H1 (cell line): Measurements from ENCODE around the gene CEP97. TPM values are rescaled to one million over a fixed set of nuclear protein-coding genes. Genes with fewer than 3 reads are reported as not detected.

Experiments
- CTCF ChIA-PET: fragments of 300-600 bp; sonication (Branson Sonifier 250); formaldehyde crosslinking; loops from one replicate; lab custom pipeline; 2021; ENCODE audit not compliant: partially characterized antibody; lab: Charles Lee
- POLR2A ChIA-PET: fragments of 300-600 bp; sonication (Branson Sonifier 250); formaldehyde crosslinking; loops from one replicate; lab custom pipeline; 2021; ENCODE audit warnings: inconsistent platforms; ENCODE audit not compliant: partially characterized antibody; lab: Charles Lee
- DNase-seq, 2 experiments: peaks; one replicate each; pipeline versions ENCODE4 v3.0.0 to v3.0.0-alpha.2; 2010 to 2022; ENCODE audit warnings: low spot score in 2 of 2, low read depth in 1 of 2, mixed read lengths in 1 of 2
- FAIRE-seq: peaks from 2 replicates; lab custom pipeline; 2011; peaks lifted over from hg19 to GRCh38; lab: Jason Lieb, UNC
- H2AFZ ChIP-seq: 2 replicates; pipeline ENCODE4 v1.8.1; 2012; ENCODE audit warnings: low read length, inconsistent platforms
- H2AK5ac ChIP-seq: 2 replicates; pipeline ENCODE4 v1.6.1; 2013; ENCODE audit warnings: low read depth, low read length
- H2BK120ac ChIP-seq: replicated peaks from 2 replicates; pipeline ENCODE3; 2013; ENCODE audit warnings: low read depth, low read length, inconsistent platforms
- H2BK12ac ChIP-seq: 2 replicates; pipeline ENCODE4 v1.6.1; 2013; ENCODE audit warnings: low read depth, low read length
- H2BK15ac ChIP-seq: 2 replicates; pipeline ENCODE4 v1.6.1; 2013; ENCODE audit warnings: low read length
- H2BK20ac ChIP-seq: 2 replicates; pipeline ENCODE4 v1.6.1; 2013; ENCODE audit warnings: low read length
- H2BK5ac ChIP-seq: 2 replicates; pipeline ENCODE4 v1.6.1; 2013; ENCODE audit warnings: low read depth, low read length
- H3K14ac ChIP-seq: 2 replicates; pipeline ENCODE4 v1.6.1; 2013; ENCODE audit warnings: inconsistent platforms; ENCODE audit not compliant: insufficient read length
- H3K18ac ChIP-seq: 2 replicates; pipeline ENCODE4 v1.6.1; 2013; ENCODE audit warnings: low read length; ENCODE audit errors: extremely low read depth
- H3K23ac ChIP-seq: 2 replicates; pipeline ENCODE4 v1.6.1; 2013; ENCODE audit warnings: inconsistent platforms; ENCODE audit not compliant: insufficient read length
- H3K23me2 ChIP-seq: 2 replicates; pipeline ENCODE4 v1.6.1; 2013; ENCODE audit warnings: low read depth, low read length
- H3K27ac ChIP-seq: 2 replicates; pipeline ENCODE4 v1.6.1; 2011; ENCODE audit warnings: low read depth, low read length, inconsistent platforms
- H3K27me3 ChIP-seq, 4 experiments: replicated peaks in 1 of 4; 1 replicate in 1 of 4; 2 replicates in 3 of 4; pipeline versions ENCODE4 v1.6.1 to v1.8.1; 2011 to 2013; ENCODE audit warnings: low read length in 3 of 4, mild to moderate bottlenecking in 3 of 4, inconsistent platforms in 2 of 4, mixed read lengths in 2 of 4, moderate library complexity in 1 of 4; ENCODE audit not compliant: control insufficient read depth in 3 of 4, insufficient read depth in 3 of 4; ENCODE audit errors: extremely low read depth in 1 of 4
- H3K36me3 ChIP-seq, 4 experiments: 2 replicates each; pipeline versions ENCODE4 v1.6.1 to v1.8.1; 2011 to 2013; ENCODE audit warnings: mild to moderate bottlenecking in 4 of 4, low read length in 3 of 4, moderate library complexity in 2 of 4, control low read depth in 1 of 4, inconsistent platforms in 1 of 4; ENCODE audit not compliant: insufficient read depth in 4 of 4, control insufficient read depth in 2 of 4
- H3K4ac ChIP-seq: replicated peaks from 2 replicates; pipeline ENCODE3; 2013; ENCODE audit warnings: low read length, low read depth, mixed read lengths, inconsistent platforms; ENCODE audit not compliant: insufficient read length
- H3K4me1 ChIP-seq, 4 experiments: replicated peaks in 1 of 4; 1 replicate in 1 of 4; 2 replicates in 3 of 4; pipeline versions ENCODE4 v1.6.1 to v1.8.1; 2011 to 2013; ENCODE audit warnings: low read length in 3 of 4, inconsistent platforms in 2 of 4, mixed read lengths in 1 of 4; ENCODE audit not compliant: insufficient read depth in 4 of 4, control insufficient read depth in 3 of 4
- H3K4me2 ChIP-seq, 2 experiments: 2 replicates each; pipeline versions ENCODE4 v1.6.1 to v1.8.1; 2011 to 2013; ENCODE audit warnings: low read depth in 2 of 2, low read length in 2 of 2, control low read depth in 1 of 2, inconsistent platforms in 1 of 2, mild to moderate bottlenecking in 1 of 2; ENCODE audit not compliant: insufficient read depth in 1 of 2
- H3K4me3 ChIP-seq, 4 experiments: fragments of 200-600, 300-600 bp in 1 of 4; sonication (generic), shearing (Covaris generic), sonication (Bioruptor Twin) in 1 of 4; 2 replicates each; pipeline versions ENCODE4 v1.5.1 to v1.8.1; 2011 to 2016; ENCODE audit warnings: low read length in 4 of 4, low read depth in 3 of 4, control low read depth in 2 of 4, inconsistent platforms in 2 of 4, mild to moderate bottlenecking in 2 of 4, mixed read lengths in 1 of 4, moderate library complexity in 1 of 4; ENCODE audit not compliant: insufficient read depth in 2 of 4; ENCODE audit errors: extremely low read depth in 1 of 4
- H3K56ac ChIP-seq: replicated peaks from 2 replicates; pipeline ENCODE3; 2013; ENCODE audit warnings: low read depth, mild to moderate bottlenecking, mixed read lengths, low read length, inconsistent platforms; ENCODE audit not compliant: insufficient read length
- H3K79me1 ChIP-seq: 2 replicates; pipeline ENCODE4 v1.6.1; 2013; ENCODE audit warnings: low read depth, low read length, control low read depth
- H3K79me2 ChIP-seq, 2 experiments: 2 replicates each; pipeline versions ENCODE4 v1.6.1 to v1.8.1; 2012 to 2013; ENCODE audit warnings: low read length in 2 of 2, mild to moderate bottlenecking in 2 of 2, inconsistent platforms in 1 of 2; ENCODE audit not compliant: insufficient read depth in 2 of 2, control insufficient read depth in 1 of 2
- H3K9ac ChIP-seq, 4 experiments: replicated peaks in 1 of 4; 1 replicate in 1 of 4; 2 replicates in 3 of 4; pipeline versions ENCODE4 v1.6.1 to v1.8.1; 2011 to 2013; ENCODE audit warnings: low read depth in 3 of 4, low read length in 3 of 4, control low read depth in 2 of 4, mild to moderate bottlenecking in 2 of 4, moderate library complexity in 2 of 4, inconsistent platforms in 1 of 4; ENCODE audit errors: extremely low read depth in 1 of 4
- H3K9me3 ChIP-seq, 2 experiments: 2 replicates each; pipeline versions ENCODE4 v1.6.1 to v1.8.1; 2012 to 2013; ENCODE audit warnings: mild to moderate bottlenecking in 2 of 2, moderate library complexity in 2 of 2, control low read depth in 1 of 2, inconsistent platforms in 1 of 2, low read depth in 1 of 2, low read length in 1 of 2, mixed read lengths in 1 of 2; ENCODE audit not compliant: insufficient read depth in 2 of 2
- H4K20me1 ChIP-seq, 2 experiments: replicated peaks in 1 of 2; 2 replicates each; pipeline versions ENCODE3 to v1.8.1; 2011 to 2013; ENCODE audit warnings: inconsistent platforms in 2 of 2, low read length in 2 of 2, mild to moderate bottlenecking in 1 of 2; ENCODE audit not compliant: insufficient read depth in 2 of 2, control insufficient read depth in 1 of 2
- H4K5ac ChIP-seq: 2 replicates; pipeline ENCODE4 v1.6.1; 2013; ENCODE audit warnings: low read length, low read depth, mixed read lengths, inconsistent platforms; ENCODE audit not compliant: insufficient read length
- H4K8ac ChIP-seq: 2 replicates; pipeline ENCODE4 v1.8.0; 2013; ENCODE audit warnings: mild to moderate bottlenecking, moderate library complexity, low read length, inconsistent platforms; ENCODE audit not compliant: insufficient read depth; ENCODE audit errors: extremely low read depth
- H4K91ac ChIP-seq: replicated peaks from 2 replicates; pipeline ENCODE3; 2013; ENCODE audit warnings: low read length, mixed read lengths, inconsistent platforms; ENCODE audit not compliant: insufficient read length
- WGBS, 2 experiments: shearing (Covaris generic) in 1 of 2; methylation state at CpG; one replicate each; pipeline versions ENCODE4 v1.1.6 to v1.1.7; 2013 to 2015; ENCODE audit warnings: low lambda C conversion rate in 2 of 2, mixed read lengths in 2 of 2, inconsistent platforms in 1 of 2, low coverage in 1 of 2, missing lambda C conversion rate in 1 of 2; ENCODE audit not compliant: insufficient replicate concordance in 2 of 2, insufficient coverage in 1 of 2, insufficient read length in 1 of 2; ENCODE audit errors: extremely low coverage in 1 of 2, missing lambda C conversion rate in 1 of 2; 5-methylcytosine and 5-hydroxymethylcytosine counted together
- polyA plus RNA-seq, 7 experiments: library from polyadenylated mRNA; depleted of rRNA in 3 of 7; stranded (reverse) in 5 of 7; unstranded in 2 of 7; fragments of >200 nt in 5 of 7; fragments of 200-250 nt in 2 of 7; gene quantifications; 1 replicate in 5 of 7; 2 replicates in 1 of 7; 4 replicates in 1 of 7; pipeline versions ENCODE4 v1.2.1 to v1.2.3, GENCODE V29; 2011 to 2013; ENCODE audit warnings: missing spikeins in 2 of 7, mixed read lengths in 2 of 7
- total RNA-seq: library from RNA; stranded (reverse); fragmentation: NEBNext Ultra II Directional; extraction: Animal tissue kit (Norgen Biotek cat#: 25700); gene quantifications from 2 replicates; pipeline ENCODE4 v1.2.1, GENCODE V29; 2021

Gene CEP97
- total and polyA plus RNA-seq, 2 of the 8 experiments (the other 6 are each of a cell fraction or from before 2014, with no cell fraction given): 1.6 to 13.2 TPM

DNA sequence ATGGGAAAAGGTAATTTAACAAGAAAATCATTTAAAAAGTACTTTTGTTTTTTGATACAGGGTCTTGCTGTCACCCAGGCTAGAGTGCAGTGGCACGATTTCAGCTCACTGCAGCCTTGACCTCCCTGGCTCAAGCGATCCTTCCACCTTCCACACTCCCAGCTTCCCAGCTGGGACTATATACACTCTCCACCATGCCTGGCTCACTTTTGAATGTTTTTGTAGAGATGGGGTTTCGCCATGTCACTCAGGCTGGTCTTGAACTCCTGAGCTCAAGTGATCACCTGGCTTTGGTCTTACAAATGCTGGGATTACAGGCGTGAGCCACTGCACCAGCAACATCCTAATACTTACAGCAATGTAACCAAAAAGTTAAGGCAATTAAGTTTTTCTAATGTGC is 43.9 kb upstream of the CEP97 start:
- H3K23me2 ChIP-seq: peaks cover 2% of the 10 kb centered on the region; the same call in 1 of the 2 replicates
- H3K4me3 ChIP-seq: no peak overlapping the region
- H3K79me1 ChIP-seq: no peaks in the 10 kb centered on the region; the same call in 1 of the 2 replicates
- H4K8ac ChIP-seq: no peak overlapping the region
- H2BK20ac ChIP-seq: no peak overlapping the region
- ChIA-PET CTCF (interaction anchor here (0.9 to 1.2 kb wide), 4 partner anchors 10 to 107 kb away, joined by 3 to 5 read pairs (median 4); partner anchors contain the start of gene PCNP), POLR2A (interaction anchor here (0.7 to 18.4 kb wide), 14 partner anchors 5 to 182 kb away, joined by 3 to 308 read pairs (median 4); partner anchors contain the start of genes CEP97, PCNP, RPL24 and TRMT10C)
- no peak overlapping the region for H2BK12ac ChIP-seq
- no peak overlapping the region for H3K18ac ChIP-seq
- no peak overlapping the region for H4K91ac ChIP-seq
- no peak for DNase-seq
- H2BK5ac ChIP-seq: no peak overlapping the region
- no peak overlapping the region for H3K4me2 ChIP-seq
- peaks cover 24 to 60% (median 51%) of the 10 kb centered on the region in 4 experiments for H3K36me3 ChIP-seq
- H2AK5ac ChIP-seq: no peak overlapping the region
- H3K4ac ChIP-seq: no peak overlapping the region
- no peak overlapping the region for H2AFZ ChIP-seq
- no peak overlapping the region for H2BK120ac ChIP-seq
- no peak overlapping the region for H3K14ac ChIP-seq
- peaks cover 0 to 3% (median 0%) of the 10 kb centered on the region in 4 experiments; a peak in 3 of 7 replicates for H3K4me1 ChIP-seq
- no peak for FAIRE-seq
- peaks cover 10 to 19% of the 10 kb centered on the region in 2 experiments for H4K20me1 ChIP-seq
- no peaks in the 10 kb centered on the region for H3K9me3 ChIP-seq
- no peak overlapping the region for H2BK15ac ChIP-seq
- H4K5ac ChIP-seq: no peak overlapping the region
- H3K27me3 ChIP-seq: no peaks in the 10 kb centered on the region
- no peak overlapping the region for H3K27ac ChIP-seq
- peaks cover 0 to 26% of the 10 kb centered on the region in 2 experiments; a peak in 3 of 4 replicates for H3K79me2 ChIP-seq
- no peak overlapping the region for H3K9ac ChIP-seq
- H3K23ac ChIP-seq: no peak overlapping the region
- H3K56ac ChIP-seq: no peak overlapping the region
- 96% methylated on average over 4 of the region's 4 CpGs; no CpG with 5 or more reads in 1 of the 2 experiments for WGBS, 2 experiments
